HG03135 (cell line): ENCODE measurements around the gene TENM4.

ENCODE experiments used
- ATAC-seq: cut with Tn5 transposase; IDR thresholded peaks from one replicate; pipeline ENCODE4 v1.9.1; 2021; ENCODE audit warnings: mild to moderate bottlenecking, moderate library complexity; ENCODE audit not compliant: unreplicated experiment

TENM4 gene

DNA sequence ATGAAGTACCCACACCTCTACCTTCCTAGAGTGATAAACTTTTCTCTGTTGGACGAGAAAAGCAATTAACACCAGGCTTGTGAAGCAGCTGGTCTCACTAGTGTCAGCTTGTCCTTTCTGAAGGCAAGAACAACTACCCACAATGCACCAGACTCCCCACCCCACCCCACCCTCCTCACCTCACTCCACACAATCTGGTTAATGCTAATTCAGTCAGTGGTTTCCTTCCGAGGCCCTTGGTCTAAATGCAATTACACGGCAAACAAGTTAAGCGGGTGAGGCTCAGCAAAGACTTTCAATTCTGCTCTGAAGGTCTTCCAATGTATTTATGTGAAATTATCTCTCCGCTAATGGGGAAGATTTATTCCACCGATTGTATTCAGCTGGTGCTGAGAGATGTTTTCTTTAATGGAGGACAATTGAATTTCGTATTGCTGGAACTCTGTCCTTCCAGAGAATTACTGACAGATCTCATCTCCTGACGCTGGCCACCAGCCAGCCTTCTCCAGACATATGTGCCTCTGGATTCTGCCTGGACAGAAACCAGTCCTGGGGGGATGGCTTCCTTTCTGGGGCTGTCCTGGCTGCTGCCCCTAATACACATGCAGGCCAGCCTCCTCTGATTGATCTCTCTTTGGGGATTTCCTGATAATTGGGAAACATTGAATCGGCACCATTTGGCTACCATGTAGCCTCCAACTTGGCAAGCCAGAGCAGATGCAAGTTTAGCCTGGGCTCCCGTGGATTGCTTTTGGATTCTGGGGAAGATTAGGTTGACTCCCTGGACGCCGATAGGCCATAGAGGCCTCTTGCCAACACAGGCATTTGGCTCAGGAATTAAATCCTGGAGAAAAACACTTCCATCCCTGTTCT is 700.4 kb downstream of the TENM4 start:
- ATAC-seq = no peak

DNA sequence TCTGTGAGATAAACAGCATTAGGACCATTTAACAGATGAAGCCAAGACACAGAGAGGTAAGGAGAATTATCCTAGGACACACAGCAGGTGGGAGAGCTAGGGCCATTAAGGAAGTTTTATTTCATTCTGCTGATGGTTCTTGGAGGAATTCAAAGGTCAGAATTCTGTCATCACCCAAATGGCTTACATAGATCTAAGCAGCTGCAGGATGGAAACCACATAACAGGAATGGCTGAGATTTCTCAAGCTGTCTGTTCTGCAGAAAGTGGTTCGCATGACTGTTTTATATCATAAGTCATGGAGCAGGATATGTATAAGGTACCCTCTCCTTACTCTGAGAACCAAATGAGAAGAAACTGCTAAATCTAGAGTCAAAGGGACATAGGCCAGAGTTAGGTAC is 702.9 kb downstream of the TENM4 start:
- ATAC-seq = no peak

DNA sequence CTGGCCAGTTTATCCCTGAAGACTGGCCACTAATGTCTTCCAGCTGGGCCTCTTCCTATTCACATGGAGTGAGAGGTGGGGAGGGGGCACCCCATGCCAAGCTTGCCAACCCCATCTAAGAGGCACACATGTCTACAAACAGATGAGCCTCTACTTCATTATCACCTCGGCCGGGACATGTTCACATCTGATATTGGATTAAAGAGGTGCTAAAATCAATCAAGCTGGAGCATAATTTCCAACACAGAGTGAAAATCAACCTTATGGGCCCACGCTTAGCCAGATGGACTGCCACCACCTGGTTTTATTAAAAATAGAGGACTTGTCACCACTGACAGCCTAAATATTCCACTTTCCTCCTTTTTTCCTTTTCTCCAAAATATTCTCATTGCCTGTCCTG is 703.5 kb downstream of the TENM4 start:
- ATAC-seq = no peak

DNA sequence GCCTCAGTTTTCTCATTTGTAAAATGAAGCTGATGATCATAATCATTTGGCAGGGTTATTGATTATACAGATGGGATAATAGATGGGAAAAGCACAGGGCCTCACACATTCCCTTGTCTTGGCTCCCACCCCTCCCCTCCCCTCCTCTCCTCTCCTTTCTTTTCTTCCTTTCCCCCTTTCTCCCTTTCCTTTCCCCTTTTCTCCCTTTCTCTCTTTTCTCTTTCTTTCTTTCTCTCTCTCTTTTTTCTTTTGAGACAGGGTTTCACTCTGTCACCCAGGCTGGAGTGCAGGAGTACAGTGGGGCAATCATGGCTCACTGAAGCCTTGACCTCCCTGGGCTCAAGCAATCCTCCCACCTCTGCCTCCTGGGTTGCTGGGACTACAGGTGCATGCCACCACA is 705.1 kb downstream of the TENM4 start:
- ATAC-seq = no peak

DNA sequence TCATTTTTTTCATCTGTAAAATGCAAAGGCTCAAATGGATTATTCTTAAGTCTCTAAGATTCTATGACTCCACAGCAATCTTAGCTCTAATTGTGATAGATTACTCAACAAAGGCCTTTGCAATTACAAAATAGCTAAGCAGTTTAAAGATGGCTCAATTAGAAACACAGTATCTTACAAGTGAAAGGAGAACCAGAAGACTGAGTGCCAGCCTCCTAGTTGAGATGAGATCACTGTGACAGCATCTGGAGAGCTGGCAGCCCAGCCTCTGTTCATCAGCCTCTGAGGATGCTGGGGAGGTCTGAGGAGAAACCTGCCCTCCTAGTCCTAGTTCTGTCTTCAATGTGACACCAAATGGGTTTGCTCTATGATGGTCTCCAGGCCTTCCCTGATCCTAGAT is 707.8 kb downstream of the TENM4 start:
- ATAC-seq = no peak

DNA sequence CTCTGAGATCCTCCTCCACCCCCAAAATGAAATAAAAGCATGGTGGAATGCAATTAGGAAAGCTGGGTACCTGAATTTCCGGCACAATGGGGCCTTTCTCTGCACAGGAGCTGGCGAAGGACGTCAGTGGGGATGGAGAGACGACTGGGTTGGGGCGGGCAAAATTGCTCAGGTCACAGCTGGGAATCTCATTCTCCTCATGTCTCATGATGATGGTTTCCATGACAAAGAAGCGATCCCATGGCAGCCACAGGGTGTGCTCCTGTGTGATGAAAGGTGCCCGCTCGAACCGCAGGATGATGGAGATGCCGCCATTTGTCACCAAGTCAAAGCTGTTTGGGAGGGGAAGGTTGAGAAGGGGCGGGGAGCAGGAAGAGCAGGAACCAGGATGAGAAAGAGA is 708.6 kb downstream of the TENM4 start:
- no peak for ATAC-seq

DNA sequence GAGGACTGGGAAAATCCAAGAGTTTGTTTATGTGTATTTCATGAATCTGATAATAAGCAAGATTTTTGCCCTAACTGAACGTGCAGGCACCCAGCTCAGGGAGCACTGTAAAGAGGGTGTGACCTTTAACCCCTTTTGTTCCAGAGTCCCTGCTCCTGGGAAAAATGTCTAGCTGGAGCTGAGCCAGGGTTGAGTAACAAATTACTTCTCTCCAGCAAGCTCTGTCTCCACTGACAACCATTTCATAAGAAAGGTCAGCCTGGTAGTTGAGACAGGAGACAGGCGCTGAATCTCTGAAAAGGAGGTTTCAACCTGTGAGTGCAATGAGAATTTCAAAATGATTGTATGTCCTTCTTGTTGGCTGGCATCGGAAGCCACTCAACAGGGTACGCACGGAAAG is 709.8 kb downstream of the TENM4 start:
- no peak for ATAC-seq

DNA sequence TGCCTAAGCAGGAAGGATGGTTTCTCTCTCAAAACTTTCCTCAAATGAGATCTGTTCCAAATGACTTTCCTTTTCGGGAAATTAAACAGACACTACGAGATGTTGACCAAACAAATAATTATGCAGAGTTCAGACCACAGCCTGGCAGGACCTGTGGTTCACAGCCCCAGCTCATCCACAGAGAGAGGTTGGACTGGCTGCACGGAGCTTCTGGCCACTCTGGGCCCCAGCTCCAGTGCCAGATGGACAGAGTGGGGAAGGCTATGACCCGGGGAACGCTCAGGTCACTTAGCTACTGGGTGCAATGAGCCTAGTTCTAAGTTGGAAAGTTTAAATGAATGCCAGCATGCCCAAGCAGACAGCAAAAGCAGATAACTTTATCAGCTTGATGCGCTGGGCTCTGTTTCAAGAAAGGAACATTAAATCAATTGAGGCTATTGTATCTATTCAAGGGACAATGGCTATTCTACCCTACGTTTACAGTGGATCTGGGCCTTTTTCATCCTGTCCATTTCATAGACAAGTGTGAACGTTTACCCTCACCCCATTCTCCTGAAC is 710.5 kb downstream of the TENM4 start:
- ATAC-seq = no peak

DNA sequence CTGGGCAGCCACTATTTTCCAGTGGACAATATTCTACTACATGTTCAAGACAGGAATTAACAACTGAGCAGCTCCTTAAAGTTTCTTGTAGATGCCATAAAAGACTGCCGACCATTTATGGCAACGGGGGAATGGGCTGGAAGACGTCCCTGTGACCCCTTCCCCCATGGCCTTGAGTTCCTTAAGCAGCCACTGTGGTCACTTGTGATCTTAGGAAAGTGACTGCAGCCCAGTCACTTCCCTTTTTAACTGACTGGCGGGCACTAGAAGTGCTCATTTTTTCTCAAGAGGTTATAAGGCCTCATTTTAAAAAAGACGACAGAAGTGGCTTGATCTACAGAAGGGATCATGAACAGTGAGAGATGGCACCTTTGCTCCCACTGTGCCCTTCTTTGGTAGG is 713.0 kb downstream of the TENM4 start:
- ATAC-seq = no peak

DNA sequence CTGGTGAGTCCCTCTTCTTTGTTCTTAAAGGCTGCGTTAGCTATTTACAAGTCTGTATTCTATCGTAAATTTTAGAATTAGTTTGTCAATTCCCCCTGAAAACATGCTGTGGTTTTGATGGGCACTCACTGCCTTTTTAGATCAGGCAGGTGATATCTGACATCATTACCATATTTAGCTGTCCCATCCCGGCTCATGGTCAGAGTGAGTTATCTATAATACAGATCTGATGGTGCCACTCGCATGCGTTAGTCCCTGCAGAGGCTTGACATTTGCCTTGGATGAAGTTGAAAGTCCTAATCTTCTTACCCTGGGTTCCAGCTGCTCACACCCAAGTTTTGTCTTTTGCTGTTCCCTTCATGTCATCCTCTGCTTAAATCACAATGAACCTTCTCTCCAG is 715.6 kb downstream of the TENM4 start:
- ATAC-seq = no peak

DNA sequence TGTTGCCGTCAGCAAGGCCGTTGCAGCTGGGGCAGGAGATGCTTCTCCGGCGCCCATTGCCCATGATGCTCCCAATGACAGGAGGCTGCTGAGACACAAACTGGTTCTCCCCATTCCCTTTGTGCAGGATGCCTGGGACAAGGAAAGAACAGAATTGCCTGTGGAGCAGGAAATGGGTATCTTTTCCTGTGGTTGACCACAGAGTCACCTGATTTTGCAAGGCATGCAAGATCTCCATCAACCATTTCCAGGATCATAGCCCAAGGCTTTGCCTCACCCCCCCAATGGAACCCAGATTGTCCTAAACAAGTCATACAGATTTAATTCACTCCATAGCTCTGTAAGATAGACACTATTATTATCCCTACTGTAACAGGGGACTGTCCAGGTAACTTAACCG is 718.0 kb downstream of the TENM4 start:
- ATAC-seq = no peak

DNA sequence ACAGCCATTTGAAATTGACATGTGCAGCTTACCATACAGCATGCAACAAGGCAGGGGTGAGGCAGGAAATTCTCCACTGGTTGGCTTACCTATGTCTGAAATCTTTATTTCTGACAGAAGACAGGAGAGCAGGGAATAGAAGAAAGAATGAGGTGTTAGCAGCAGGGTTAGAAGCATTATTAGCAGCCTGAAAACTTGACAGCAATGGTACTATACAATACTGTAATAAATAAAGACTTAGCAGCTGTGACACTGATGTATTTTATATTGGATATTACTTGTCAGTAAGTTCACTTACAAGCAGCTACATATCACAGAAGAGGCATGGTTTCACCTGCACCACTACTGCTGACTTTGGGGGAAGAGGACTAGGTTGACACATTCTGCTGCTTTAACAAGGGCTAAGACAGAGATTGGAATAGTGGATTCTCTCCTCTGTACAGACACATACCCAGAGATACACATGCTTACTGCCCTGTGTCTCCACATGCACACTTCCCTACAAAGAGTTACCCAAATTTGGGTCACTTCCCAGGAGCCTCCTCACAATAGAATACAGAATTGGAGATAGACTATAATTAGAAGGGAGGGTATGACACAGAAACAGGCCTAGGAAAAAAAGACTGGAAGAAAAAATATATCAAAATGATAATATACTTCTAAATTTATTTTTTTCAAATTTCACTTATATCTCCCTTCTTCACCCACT is 720.4 kb downstream of the TENM4 start:
- no peak for ATAC-seq

DNA sequence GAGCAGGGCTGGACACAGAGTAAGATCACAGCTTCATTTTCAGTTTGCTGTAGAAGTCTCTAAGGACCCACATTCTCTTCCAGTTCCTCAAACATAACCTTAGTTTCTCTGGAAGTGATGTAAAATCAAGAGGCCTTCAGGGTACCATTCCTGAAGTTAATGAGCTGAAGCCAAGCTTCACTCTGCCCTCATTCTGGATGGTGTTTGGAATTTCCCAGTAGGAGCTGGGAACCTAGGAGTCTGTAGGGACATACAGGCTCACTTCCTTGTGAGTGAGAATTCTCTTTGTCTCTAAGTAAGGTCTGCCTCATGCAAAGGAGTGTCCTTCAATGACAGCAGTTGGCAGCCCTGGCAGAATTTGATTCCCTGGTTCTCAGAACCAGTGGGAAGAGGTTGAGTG is 723.8 kb downstream of the TENM4 start:
- no peak for ATAC-seq

DNA sequence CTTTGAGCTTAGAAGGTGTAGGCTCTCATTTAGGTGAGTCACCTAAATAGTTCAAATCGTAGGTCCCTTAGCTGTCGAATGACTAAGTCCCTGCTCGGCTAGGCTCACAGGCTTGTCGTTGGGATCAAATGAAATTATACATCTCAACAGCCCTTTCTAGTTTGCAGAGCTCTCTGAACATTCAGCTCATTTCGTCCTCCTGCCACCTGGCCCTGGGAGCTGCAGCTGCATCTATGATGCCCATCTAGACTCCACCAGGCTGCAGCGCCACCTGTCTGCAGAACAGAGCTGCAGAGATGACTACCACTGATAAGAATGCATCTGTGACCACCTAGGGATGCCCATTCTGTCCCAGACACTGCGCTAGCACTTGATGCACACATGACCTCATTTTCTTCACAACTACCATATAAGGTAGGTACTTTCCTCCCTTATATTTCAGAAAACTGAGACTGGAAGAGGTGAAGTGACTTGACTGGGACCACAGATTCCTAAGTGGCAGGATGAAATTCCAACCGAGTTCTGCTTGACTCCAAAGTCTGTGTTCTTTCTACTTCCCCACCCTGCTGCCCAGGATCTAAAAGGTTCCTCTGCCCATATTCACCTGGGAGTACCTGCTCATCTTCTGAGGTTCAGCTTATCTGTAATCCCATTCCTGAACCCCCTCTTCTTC is 725.1 kb downstream of the TENM4 start:
- no peak for ATAC-seq

DNA sequence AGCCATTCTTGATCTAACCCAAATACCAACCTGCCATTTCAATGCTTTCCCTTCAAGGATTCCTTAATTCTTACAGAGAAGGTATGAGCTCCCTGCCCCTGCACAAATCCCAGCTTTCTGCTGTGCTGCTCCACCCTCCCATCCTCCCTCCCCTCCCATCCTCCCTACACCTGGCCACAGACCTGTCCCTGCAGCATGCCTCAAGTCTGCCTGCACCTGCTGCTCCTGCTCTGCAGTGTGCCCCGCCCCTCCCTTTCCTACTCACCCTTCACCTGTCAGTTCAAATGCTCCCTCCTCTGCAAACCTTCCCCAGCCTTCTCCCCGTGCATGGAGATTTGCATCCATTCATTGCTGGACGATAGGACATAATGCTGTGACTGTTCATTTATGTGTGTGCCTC is 726.3 kb downstream of the TENM4 start:
- no peak for ATAC-seq

DNA sequence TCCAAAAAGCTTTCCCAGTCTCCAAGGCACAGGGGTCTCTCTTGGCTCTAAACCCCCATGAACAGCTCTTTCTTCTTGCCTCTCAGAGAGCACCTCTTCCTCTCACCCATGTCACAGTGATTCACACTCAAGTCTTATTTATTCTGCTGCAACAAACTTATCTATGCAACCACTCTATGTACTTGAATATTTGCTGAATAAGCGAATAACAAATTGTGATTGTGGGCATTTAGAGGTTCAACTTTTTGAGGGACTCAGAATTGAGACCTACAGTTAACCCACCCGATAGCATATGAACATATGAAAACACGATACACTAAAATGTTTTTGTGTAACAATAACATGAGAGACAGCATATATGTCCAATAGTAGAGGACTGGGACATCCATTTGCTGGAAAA is 729.1 kb downstream of the TENM4 start:
- ATAC-seq = no peak

DNA sequence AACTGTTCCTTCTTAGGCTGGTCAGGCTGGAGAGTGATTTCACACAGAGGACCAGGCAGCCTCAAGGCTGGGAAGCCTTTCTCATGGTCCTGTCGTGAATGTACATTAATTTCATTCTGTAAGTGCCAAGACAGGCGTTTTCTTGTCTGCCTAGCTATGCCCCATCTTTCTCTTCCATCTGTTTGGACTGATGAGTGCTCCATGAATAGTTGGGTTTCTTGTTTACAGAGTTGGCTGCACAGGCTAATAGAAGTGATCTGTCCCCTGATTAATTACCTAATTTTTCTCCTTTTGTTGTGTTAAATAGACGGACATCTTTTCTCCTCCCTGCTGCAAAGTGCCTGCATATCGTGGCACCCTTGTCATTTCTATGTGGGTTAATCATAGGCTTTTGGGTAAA is 730.4 kb downstream of the TENM4 start:
- no peak for ATAC-seq

DNA sequence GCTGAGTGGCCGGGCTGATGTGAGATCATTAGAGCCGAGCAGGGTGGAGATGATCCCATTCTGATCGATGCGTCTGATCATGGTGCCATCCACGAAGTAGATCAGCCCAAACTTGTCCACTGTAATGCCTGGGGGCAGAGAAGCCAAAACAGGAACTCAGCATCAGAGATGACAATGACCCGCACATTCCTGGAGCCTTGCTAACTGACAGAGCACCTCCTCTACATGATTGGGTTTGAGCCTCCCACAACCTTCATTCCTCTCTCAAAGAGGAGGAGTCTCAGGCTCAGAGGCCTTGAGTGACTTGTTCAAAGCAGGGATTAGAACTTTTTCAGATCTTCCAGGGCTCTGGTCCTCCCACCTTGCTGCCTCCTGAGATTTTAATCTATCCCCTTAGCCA is 732.4 kb downstream of the TENM4 start:
- no peak for ATAC-seq

DNA sequence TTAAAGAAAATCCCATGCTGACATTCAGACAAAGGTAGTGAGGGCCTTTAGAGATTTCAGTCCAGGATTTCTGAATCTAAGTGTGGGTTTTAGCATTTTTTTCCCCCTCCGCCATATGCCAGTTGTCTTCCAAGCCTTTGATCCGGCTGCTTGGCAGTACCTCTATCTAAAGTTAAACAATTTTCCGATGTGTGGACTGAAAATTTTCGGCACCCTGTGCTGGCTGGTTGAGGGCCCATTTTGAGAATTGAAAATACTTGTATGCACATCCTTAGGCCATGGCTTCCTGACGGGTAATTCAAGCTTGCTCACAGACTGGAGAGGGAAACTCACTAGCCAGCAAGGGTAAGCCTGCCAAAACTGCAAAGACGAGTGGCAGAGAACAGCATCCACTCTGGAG is 734.3 kb downstream of the TENM4 start:
- no peak for ATAC-seq

DNA sequence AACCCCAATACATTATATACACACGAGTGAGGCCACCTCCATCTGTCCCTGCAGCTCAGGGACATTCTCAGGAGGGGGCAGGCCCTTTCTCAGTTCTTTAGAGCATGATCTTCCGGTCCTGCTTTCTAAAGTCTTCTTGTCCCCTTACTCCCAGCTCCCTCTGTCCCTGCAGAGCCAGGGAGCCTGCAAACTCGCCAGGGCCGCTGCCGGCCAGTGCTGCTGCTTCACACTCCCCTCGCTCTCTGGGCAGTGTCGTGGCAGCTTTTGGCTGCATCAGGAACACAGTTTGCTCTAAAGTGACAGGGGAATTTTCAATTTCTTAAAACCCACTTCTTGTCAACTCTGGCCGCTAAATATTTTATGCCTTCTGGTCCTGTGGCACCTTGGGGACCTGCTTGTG is 736.0 kb downstream of the TENM4 start:
- ATAC-seq = no peak

DNA sequence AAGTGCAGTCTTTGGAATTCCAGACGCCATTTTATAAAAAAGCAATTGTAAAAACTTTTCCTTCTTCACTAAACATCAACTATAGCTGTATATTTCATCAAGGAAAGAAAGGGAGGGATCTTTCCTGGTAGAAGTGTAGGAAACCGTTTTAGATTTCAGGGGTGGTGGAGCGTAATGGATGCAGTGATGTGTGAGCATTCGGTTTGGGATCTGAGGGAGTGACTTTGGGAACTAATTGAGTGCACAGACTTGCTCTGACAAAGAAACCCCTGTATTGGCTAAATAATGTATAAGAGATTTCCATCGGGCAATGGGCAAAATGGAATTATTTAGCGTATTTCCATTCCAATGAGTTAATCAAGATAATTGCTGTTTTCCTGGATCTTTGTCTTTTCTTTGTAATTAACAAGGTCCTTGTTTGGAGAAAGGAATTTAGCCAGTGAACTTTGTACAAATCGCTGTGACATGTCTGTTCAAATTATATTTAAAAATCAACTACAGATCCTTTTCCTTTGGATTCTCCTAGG is 741.2 kb downstream of the TENM4 start:
- no peak for ATAC-seq
